ENCODE data around the gene PKDREJ.

Gene PKDREJ

DNA sequence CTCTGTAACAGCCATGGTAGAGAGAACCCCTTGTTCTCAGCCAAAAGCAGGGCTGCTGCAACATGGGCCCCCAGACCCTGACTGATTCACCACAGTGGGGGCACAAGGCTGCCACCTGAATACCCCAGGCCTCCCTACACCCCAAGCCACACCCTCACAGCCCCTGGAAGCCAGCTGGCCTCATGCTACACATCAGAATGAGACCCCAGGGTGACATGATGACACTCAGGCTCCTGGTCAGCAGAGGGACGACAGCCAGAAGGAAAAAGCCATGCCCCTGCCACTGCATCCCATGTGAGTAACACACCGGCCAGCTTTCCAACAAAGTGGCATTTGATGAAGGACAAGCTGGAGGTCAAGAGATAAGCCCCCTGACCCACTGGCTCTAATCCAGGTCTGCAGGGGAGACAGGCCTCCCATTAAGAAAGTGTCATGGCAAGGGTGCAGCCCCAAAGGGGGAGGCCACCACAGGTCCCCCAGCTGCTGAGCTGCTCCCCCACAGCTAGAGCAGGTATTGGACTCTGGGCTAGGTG is 15.6 kb downstream of the PKDREJ start:
- no peak for TF ChIP-seq JUND (IDR thresholded peaks at IDR 0.05; ENCODE audit: low read depth)
- in situ Hi-C loops (cut with HindIII; ENCODE audit: low pct_unique_long_range_greater_than_20kb, low sequenced_read_pairs) = no loop called here
- DNase-seq (ENCODE audit: low read depth in 1 of 2, low spot score in 1 of 2) = no peak

DNA sequence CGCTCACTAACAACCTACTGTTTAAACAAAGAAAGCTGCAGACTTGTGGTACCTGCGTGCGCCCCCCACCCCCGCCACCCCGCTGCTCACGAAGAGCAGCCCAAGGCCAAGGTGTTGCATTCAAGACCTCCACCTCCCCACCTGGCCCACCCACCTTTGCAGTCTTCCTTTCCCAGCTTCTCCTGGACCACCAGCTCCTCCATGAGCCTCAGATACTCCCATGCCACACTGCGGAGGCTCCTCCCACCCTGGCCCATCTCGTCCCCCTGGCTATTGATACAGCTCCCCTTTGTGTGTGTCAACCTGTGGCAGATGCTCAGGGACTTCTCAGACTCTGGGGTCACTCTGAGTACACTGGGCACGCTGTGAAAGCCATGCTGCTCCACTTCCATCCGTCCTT is 17.0 kb downstream of the PKDREJ start:
- no peak for DNase-seq (ENCODE audit: low read depth in 1 of 2, low spot score in 1 of 2)
- TF ChIP-seq JUND (IDR thresholded peaks at IDR 0.05; ENCODE audit: low read depth) = no peak
- in situ Hi-C loops (cut with HindIII; ENCODE audit: low pct_unique_long_range_greater_than_20kb, low sequenced_read_pairs) = no loop called here

DNA sequence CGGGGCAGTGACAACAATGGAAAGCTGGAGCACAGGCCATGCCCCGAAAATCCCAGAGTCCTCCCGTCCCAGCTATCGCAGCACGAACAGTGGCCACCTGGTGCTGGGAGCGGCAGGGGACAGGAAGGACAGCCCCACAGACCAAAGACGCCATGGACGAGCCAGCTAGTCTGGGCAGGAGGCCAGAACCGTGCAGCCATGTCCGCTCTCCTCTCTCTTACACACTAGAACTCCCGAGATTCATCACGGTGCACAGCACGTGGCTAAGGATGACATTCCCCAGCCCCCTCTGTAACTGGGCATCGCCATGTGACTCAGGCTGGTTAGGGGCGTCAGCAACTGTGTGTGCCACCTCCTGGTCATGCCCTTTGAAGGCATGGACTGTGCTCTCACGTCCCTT is 17.6 kb downstream of the PKDREJ start:
- no peak for DNase-seq (ENCODE audit: low read depth in 1 of 2, low spot score in 1 of 2)
- in situ Hi-C loops (cut with HindIII; ENCODE audit: low pct_unique_long_range_greater_than_20kb, low sequenced_read_pairs) = no loop called here
- TF ChIP-seq JUND (IDR thresholded peaks at IDR 0.05; ENCODE audit: low read depth) = no peak

DNA sequence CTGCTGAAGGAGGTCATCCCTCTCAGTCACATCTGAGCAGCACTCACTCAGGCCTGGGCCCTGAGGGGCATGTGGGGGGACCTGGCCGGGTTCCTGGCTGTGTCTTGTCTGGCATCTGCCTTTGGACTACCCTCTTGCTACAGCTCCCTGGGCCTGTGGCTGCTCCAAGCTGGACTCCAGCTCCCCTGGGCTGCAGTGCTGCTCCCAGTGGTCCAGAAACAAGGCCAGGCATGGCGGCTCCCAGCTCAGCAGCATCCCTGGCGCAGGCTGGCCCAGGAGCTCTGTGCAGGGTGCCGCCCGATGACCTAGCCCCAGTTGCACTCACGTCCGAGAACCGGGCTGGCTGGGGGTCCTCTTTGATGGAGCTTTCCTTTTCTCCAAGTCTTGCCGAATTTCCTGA is 18.4 kb downstream of the PKDREJ start:
- no peak for DNase-seq (ENCODE audit: low read depth in 1 of 2, low spot score in 1 of 2)
- TF ChIP-seq JUND (IDR thresholded peaks at IDR 0.05; ENCODE audit: low read depth) = no peak
- in situ Hi-C loops (cut with HindIII; ENCODE audit: low pct_unique_long_range_greater_than_20kb, low sequenced_read_pairs) = no loop called here

DNA sequence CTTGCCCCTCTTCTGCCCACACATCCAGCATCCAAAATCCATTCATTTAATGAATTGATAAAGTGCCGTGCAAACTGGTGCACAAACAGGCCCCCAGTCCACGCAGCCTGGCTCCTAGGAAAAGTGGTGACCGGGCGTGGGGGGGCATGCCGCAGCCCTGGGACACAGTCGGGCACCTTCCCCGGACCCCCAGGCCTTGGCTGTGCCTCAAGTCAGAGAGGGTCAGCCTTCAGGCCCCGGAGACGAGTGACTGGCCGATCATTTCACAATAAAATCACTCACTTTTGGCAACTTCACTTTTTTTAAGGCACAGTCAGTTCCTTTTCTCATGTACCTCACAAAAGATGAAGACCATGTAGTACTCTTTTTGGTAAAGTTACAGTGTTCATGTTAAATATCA is 21.1 kb downstream of the PKDREJ start:
- no peak for TF ChIP-seq JUND (IDR thresholded peaks at IDR 0.05; ENCODE audit: low read depth)
- in situ Hi-C loops (cut with HindIII; ENCODE audit: low pct_unique_long_range_greater_than_20kb, low sequenced_read_pairs) = no loop called here
- no peak for DNase-seq (ENCODE audit: low read depth in 1 of 2, low spot score in 1 of 2)

DNA sequence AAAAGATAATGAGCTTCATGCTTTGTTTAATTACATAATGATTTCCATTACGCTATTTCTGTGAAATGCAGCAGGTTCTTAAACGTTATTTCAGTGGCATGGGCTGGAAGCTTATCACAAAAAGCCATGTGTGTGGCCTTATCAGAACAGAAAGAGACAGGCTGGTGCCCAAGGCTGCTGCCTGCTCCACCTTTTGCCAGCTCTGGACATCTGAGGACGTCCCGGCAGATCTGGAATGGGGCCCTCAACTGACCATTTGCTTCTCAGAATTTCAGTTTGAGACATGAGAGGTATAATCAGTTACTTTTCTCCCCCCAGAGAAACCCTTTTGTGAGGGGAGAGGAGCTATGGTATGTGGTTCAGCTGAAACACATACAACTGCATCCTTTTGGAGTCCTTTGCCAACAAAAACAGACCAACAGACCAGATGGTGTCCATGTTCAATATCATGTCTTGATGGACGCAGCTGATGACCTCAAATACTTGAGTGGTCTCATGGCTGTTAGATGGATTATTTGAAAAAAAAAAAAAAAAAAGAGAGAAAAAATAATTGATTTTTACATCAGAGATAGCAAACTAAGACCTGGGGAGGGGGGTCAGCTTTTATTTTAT is 21.6 kb downstream of the PKDREJ start:
- no peak for DNase-seq (ENCODE audit: low read depth in 1 of 2, low spot score in 1 of 2)
- in situ Hi-C loops (cut with HindIII; ENCODE audit: low pct_unique_long_range_greater_than_20kb, low sequenced_read_pairs) = no loop called here

DNA sequence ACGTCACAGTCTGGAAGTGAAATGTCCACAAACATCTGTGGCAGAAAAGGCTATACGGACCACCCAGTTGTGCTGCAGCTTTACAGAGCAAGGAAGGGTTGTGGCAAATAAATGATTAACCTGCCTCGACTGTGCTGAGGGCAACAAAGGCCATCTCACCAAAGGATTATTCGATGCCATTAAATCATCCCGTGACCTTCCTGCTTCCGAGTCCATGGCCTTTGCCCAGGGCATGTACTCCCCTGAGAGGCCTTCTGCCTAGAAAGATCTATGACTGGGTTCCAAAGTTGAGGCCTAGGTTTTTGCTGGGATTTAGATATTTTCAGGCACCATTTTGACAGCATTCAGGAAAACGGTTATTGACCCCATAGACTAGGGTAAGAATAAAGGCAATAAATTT is 22.2 kb downstream of the PKDREJ start:
- DNase-seq (ENCODE audit: low read depth in 1 of 2, low spot score in 1 of 2) = no peak
- no peak for TF ChIP-seq JUND (IDR thresholded peaks at IDR 0.05; ENCODE audit: low read depth)
- in situ Hi-C loops (cut with HindIII; ENCODE audit: low pct_unique_long_range_greater_than_20kb, low sequenced_read_pairs) = no loop called here

More for the DNA sequence above, 21.6 kb downstream of the PKDREJ start:
- no peak for TF ChIP-seq JUND (IDR thresholded peaks at IDR 0.05; ENCODE audit: low read depth)

DNA sequence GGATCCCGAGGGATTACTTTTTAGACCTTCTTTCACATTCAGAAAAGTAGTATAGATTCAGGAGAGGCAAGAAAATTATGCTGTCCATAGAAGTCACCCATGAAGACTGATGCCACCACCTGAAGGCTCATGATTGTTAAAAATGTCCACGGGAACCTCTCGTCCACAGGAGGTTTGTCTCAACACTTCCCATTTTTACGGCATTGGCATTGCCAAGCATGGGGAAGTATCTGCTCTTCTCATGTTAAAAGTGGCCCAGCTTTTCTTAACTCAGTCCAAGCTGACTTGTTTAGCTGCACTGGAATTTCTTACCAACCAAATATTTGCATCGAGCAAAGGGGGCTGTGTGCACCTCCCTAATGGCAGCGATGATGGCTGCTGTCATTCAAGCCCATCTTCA is 22.6 kb downstream of the PKDREJ start:
- no peak for TF ChIP-seq JUND (IDR thresholded peaks at IDR 0.05; ENCODE audit: low read depth)
- in situ Hi-C loops (cut with HindIII; ENCODE audit: low pct_unique_long_range_greater_than_20kb, low sequenced_read_pairs) = no loop called here
- no peak for DNase-seq (ENCODE audit: low read depth in 1 of 2, low spot score in 1 of 2)

DNA sequence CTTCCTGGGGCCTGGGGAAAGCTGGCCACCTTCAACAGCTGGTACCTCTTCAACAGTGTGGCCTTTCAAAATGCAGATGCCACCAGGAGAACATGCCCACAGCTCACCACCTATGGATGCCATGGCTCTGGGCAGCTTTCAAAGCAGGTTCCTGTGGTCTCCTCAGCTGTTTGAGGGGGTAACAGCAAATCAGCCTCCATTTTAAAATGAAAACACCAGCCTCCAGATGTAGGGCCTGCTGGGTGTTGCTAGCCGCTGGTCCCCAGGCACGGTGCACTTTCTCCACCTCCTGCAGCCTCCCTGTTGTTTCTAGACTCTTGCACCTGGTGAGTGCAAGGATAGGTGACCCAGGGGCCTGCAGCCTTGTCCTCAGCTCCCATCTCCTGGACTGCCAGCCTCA is 23.1 kb downstream of the PKDREJ start:
- TF ChIP-seq JUND (IDR thresholded peaks at IDR 0.05; ENCODE audit: low read depth) = no peak
- DNase-seq (ENCODE audit: low read depth in 1 of 2, low spot score in 1 of 2) = no peak
- in situ Hi-C loops (cut with HindIII; ENCODE audit: low pct_unique_long_range_greater_than_20kb, low sequenced_read_pairs) = no loop called here

DNA sequence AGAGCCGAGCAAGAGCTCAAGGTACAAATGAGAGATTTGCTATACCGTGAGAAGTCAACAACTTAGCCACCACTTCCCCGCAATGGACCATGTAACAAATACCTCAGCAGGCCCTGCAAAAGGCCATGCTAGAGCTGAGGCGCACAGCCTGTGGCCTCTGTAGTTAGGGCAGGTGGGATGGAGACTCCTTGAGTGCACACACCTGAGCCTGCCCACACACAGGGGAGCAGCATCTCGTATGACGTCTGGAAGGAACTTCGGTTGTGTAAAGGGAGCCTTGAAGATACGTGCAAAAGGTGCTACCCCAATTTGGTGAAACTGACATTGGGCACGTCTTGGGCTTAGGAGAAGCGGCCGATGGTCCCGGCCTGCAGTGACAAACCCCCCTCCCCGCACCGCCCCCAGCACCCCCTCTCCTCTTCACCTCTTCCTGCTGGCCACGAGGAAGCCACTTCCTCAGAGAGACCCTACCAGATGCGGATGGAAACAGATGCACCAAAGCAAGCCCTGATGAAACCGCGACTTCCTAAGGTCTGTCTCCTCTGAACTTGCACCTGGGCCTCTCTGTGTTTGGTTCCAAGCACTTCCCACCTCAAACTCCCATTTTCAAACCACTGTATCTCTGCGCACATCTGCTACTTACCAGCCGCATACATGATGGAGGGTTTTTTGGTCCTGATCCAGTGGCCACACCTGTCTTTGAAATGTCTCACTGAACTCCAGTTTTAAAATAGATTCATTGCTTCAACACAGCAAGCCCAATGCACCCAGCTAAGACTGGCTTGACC is 23.7 kb downstream of the PKDREJ start:
- TF ChIP-seq JUND (IDR thresholded peaks at IDR 0.05; ENCODE audit: low read depth) = no peak
- DNase-seq (ENCODE audit: low read depth in 1 of 2, low spot score in 1 of 2) = no peak
- in situ Hi-C loops (cut with HindIII; ENCODE audit: low pct_unique_long_range_greater_than_20kb, low sequenced_read_pairs) = no loop called here

DNA sequence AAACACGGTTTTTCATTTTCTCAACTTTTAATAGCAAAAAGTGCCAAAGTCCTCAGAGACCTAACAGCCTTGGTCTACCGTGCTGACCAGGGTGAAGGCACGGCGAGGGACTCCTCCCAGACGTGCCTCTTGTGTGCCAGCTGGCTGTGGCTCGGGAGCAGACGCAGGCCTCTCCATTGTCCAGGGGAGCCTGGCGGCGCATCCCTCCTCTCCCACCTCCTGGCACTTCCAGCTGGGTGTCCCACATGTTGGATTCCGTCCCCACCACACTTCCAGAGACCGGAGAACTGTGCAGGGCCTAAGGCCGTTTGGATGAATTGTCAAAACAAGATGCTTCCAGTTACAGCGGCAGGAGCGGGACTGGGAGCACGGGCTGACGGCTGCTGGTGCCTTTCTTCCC is 24.6 kb downstream of the PKDREJ start:
- TF ChIP-seq JUND (IDR thresholded peaks at IDR 0.05; ENCODE audit: low read depth) = no peak
- DNase-seq (ENCODE audit: low read depth in 1 of 2, low spot score in 1 of 2) = no peak
- in situ Hi-C loops (cut with HindIII; ENCODE audit: low pct_unique_long_range_greater_than_20kb, low sequenced_read_pairs) = no loop called here

DNA sequence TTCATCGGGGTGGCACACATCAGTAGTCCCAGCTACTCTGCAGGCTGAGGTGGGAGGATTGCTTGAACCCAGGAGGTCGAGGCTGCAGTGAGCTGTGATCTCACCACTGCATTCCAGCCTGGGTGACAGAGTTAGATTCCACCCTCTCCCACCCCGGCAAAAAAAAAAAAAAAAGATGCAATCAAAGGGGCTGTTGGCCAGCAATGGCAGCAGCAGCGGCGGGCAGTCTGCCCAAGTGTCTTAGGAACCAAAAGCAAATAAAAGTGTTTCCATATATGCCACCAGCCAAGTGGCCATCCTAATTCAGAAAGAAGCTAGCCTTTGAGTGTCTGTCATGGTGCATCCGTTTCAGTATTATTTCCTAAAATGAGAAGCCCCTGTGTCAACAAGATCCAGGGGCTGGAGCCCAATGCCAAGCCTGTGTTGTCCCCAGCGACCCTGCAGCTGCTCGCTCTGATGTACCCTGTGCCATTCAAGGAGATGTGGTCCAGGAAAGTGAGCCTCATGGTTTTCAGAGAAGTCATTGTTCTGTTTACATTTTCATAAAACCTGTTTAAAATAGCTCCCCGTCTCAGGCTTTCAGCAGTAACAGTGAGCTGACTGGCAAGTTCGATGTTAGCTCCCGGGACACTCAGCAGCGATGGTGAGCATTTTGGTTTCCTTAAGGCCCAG is 25.6 kb downstream of the PKDREJ start:
- TF ChIP-seq JUND (IDR thresholded peaks at IDR 0.05; ENCODE audit: low read depth) = no peak
- DNase-seq (ENCODE audit: low read depth in 1 of 2, low spot score in 1 of 2) = no peak
- in situ Hi-C loops (cut with HindIII; ENCODE audit: low pct_unique_long_range_greater_than_20kb, low sequenced_read_pairs) = no loop called here

DNA sequence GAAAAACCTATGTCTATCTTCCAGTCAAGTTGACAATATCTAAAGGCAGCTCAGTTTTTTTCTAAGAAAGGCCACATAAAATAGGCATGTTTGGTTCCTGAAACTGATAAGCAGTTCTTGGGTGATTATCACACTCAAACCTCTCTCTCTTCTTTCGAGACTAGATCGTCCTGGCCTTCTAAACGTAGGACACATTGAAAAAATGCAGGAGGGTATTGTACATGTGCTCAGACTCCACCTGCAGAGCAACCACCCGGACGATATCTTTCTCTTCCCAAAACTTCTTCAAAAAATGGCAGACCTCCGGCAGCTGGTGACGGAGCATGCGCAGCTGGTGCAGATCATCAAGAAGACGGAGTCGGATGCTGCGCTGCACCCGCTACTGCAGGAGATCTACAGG is 28.2 kb downstream of the PKDREJ start:
- DNase-seq (ENCODE audit: low read depth in 1 of 2, low spot score in 1 of 2) = no peak
- in situ Hi-C loops (cut with HindIII; ENCODE audit: low pct_unique_long_range_greater_than_20kb, low sequenced_read_pairs) = no loop called here
- TF ChIP-seq JUND (IDR thresholded peaks at IDR 0.05; ENCODE audit: low read depth) = no peak

All from T47D (cell line).